ENCODE measurements around the gene MMP10.

MMP10 gene

GRCh38 chr11:102780491-102780918 is at the start of gene MMP10:
Gene MMP10 (minus strand): TSS chr11:102780628. CDS start chr11:102780591, 37 bp downstream.
- no peak for DNase-seq

- DNase-seq: no peak
Measured at GRCh38 chr11:102829316-102830000, 49.0 kb upstream of the MMP10 start.

GRCh38 chr11:102824556-102824955 is 44.1 kb upstream of the MMP10 start:
- no peak for DNase-seq

GRCh38 chr11:102819491-102819890 is 39.1 kb upstream of the MMP10 start:
- no peak for DNase-seq

DNA sequence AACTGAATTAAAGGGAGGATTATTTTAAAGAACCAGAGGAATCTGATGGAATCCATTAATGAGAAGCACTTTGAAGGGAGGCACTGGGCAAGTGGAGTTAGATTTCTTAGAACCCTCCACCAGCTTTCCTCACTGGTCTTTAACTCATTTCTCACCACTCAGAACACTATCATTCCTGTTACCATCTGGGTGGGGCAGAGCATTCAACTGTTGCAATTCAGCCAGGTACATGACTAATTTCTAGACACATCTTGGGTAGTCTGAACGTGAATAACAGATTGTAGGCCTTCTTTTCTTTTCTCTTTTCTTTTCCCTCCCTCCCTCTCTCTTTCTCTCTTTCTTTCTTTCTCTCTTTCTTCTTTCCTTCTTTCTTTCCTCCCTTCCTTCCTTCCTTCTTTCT is 33.1 kb upstream of the MMP10 start:
- no peak for DNase-seq

GRCh38 chr11:102812188-102812587 is 31.8 kb upstream of the MMP10 start:
- DNase-seq: no peak

- no peak for DNase-seq
Measured at GRCh38 chr11:102810950-102811660, 30.7 kb upstream of the MMP10 start.

- DNase-seq: no peak
Measured at GRCh38 chr11:102809971-102810370, 29.5 kb upstream of the MMP10 start.

GRCh38 chr11:102807921-102808320 is 27.5 kb upstream of the MMP10 start:
- DNase-seq: peak; percentile 27

DNA sequence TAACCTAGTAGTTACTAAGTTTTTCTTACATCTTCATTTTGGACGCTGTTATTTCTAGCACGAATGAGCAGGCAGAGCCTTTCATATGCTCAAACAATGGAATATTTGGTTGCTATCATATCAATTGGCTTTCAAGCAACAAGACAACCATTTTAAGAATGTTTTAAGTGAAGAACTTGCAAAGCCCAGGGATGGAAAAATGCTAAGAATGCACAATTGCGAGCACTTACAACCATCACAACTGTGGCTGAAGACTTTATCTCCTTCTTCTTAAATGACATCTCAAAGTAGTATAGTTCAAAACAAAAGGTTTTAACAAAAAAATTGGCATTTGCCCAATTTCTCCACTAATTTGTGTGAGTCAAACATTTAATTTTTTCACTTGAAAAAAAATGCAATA is 25.9 kb upstream of the MMP10 start:
- no peak for DNase-seq

DNA sequence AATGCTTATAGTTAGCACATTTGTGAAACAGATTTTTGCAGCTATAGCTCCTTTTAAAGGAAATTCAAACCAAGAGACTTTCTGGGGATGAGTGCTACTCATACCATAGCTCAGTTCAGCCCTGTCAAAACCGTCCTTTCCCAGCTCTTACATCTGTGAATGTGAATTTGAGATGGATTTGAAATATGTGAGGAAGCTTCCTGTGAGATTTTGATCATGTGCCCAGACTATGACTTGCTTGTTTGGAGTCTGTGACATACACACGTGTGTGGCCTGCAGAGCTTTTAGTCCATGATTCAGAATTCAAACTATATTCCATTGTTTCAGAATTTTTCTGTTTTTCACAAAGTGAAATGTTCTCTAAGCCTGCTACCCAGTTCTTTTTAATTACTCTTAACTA is 21.9 kb upstream of the MMP10 start:
- no peak for DNase-seq

DNA sequence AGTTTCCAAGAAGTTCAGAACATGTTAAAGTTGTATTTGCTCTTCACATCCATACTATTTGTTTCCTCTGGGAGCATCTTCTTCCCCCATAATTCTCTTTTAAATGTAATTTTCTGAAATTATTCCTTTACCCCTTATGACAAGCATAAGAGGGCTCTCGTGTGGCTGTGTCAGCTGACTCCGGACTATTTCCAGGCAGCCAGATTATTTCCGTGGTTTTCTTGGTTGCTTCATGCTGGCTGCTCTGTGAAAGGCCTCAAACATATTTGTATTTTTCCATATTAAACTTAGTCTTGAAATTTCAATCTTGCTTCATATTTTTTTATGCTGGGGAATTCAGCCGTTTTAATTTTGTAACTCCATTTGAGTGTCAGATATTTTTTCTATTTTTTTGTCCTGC is 20.3 kb upstream of the MMP10 start:
- no peak for DNase-seq

GRCh38 chr11:102799681-102800340 is 19.4 kb upstream of the MMP10 start:
- no peak for DNase-seq

- no peak for DNase-seq
Measured at GRCh38 chr11:102798012-102798746, 17.8 kb upstream of the MMP10 start, which contains the start of gene MMP1. Gene MMP1 (minus strand): TSS chr11:102798160. CDS start chr11:102798092, 68 bp downstream.

GRCh38 chr11:102794382-102794781 is 14.0 kb upstream of the MMP10 start:
- DNase-seq: peak; percentile 41

DNA sequence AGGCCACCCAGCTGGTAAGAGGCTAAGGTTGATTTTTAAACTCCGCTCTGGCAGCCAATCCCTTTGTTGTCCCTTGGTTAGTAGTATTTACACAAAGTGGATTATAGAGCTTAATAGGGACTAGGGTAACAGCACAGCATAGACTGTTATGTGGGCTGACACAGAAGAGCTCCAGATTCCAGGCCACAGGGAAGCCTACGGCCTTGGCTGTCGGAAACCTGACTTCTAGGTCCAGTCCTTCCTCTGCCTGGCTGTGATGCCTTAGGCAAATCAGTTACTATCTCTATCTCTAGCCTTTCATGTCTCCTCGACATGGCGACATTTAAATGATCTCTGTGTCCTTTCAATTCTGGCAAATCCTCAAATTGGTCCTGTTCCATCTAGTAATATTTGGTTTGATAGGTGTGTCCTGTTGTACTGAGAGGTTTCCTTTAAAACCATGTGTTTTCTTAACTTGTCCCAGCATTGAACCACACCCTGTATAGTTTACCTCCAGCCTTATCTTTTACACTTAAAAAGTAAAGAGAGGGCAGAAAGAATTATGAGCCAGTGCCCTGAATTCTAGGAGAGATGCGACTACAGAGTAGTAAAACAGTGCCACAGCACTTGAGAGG is 13.4 kb upstream of the MMP10 start:
- no peak for DNase-seq

DNA sequence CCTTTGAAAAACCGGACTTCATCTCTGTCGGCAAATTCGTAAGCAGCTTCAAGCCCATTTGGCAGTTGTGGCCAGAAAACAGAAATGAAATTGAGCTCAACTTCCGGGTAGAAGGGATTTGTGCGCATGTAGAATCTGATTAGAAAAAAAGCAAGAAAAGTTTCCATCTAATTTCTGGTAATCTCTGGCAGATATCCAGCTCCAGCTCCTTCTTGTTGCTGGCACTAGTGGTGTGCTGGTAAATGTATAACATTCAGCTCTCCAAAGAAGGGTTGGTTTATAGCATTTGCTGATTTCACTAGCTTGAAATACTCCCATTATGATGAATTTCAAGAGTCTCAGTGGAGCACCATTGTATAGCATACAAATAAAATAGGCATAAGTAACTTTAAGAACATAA is 12.2 kb upstream of the MMP10 start:
- DNase-seq: no peak

DNA sequence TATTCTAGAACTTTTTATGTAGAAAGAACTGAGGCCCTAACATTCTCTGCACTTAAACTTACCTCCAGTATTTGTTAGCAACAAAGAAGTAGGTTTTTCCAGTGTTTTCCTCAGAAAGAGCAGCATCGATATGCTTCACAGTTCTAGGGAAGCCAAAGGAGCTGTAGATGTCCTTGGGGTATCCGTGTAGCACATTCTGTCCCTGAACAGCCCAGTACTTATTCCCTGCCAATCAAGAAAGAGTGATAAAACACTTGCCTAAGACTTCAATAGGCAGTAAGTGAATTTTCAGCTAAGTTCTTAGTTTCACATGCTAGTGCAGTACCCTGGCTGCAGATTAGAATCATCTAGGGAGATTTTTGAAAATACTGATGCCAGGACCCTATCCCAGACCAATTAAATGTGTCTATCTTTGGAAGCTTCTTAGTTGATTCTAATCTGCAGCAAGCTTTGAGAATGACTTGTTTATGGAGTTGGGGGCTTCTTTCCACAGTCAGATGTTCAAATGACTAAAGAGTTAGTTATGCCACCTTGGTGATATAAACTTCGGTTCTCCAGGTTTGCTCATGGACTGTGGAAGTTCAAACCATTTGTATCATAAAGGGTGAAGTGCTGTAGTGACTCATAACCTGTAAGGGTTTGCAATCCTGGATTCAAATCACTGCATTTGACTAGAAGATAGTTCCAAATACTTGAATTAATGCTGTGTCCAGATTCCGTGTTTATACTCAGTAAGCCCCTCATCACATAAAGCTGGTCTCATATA is 11.0 kb upstream of the MMP10 start:
- DNase-seq: no peak

- no peak for DNase-seq
Measured at GRCh38 chr11:102788334-102788995, 8.0 kb upstream of the MMP10 start.

DNA sequence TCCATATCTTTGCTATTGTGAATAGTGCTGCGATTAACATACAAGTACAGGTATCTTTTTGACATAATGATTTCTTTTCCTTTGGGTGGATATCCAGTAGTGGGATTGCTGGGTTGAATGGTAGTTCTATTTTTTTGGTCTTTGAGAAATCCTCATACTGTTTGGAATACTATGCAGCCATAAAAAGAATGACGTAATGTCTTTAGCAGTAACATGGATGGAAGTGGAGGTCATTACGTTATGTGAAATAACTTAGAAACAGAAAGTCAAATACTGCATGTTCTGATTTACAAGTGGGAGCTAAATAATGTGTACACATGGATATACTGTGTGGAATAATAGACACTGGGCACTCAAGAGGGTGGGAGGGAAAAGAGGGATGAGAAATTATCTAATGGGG is 4.0 kb upstream of the MMP10 start:
- no peak for DNase-seq

GRCh38 chr11:102783720-102784119 is 3.3 kb upstream of the MMP10 start:
- no peak for DNase-seq
